Islet precursor cell (in vitro differentiated cells): Measurements from ENCODE around the gene FAAH2.
A peak's percentile ranks its signal among the peaks of the same experiment; 100 is the strongest.
"Not testable (repeated sequence)": the region's sequence is repeated elsewhere in the genome, so short reads cannot be mapped to it uniquely, and the experiment has no call there.

ENCODE experiments used
- DNase-seq: peaks from one replicate; pipeline ENCODE4 v3.0.0-alpha.2; 2018

Gene FAAH2

GRCh38 chrX:57380026-57380796, 93.7 kb downstream of the FAAH2 start:
- DNase-seq: no peak

- DNase-seq: not testable (repeated sequence)
These were observed 107.7 kb downstream of the FAAH2 start for GRCh38 chrX:57394162-57394561.

GRCh38 chrX:57403191-57403590, 116.7 kb downstream of the FAAH2 start:
- not testable (repeated sequence) for DNase-seq

- DNase-seq: no peak
These were observed 119.6 kb downstream of the FAAH2 start for GRCh38 chrX:57406149-57406548.

- no peak for DNase-seq
These were observed 131.3 kb downstream of the FAAH2 start for GRCh38 chrX:57417827-57418226.

- DNase-seq: no peak
These were observed 135.8 kb downstream of the FAAH2 start for GRCh38 chrX:57422289-57422688.

- DNase-seq: no peak
These were observed 136.3 kb downstream of the FAAH2 start for GRCh38 chrX:57422790-57423189.

- DNase-seq: no peak
These were observed 158.6 kb downstream of the FAAH2 start for GRCh38 chrX:57445076-57445475.

GRCh38 chrX:57445832-57446231, 159.3 kb downstream of the FAAH2 start:
- DNase-seq: no peak

GRCh38 chrX:57447856-57448255, 161.3 kb downstream of the FAAH2 start:
- no peak for DNase-seq

- no peak for DNase-seq
These were observed 165.0 kb downstream of the FAAH2 start for GRCh38 chrX:57451426-57452020.

GRCh38 chrX:57453901-57454300, 167.4 kb downstream of the FAAH2 start:
- DNase-seq: peak; percentile 47

GRCh38 chrX:57481514-57481913, 195.0 kb downstream of the FAAH2 start:
- DNase-seq: no peak

- no peak for DNase-seq
These were observed 230.0 kb downstream of the FAAH2 start for GRCh38 chrX:57516491-57516890.

- DNase-seq: no peak
These were observed 233.1 kb downstream of the FAAH2 start for GRCh38 chrX:57519578-57520118.

- peak; percentile 55 for DNase-seq
These were observed 242.3 kb downstream of the FAAH2 start for GRCh38 chrX:57528670-57529255.
